Measurements from ENCODE around the gene GRID2. TPM values are rescaled to one million over a fixed set of nuclear protein-coding genes. Genes with fewer than 3 reads are reported as not detected.

The GRID2 gene
- total and polyA plus RNA-seq, 2 of the 4 experiments (the other 2 are of a cell fraction), result under 0.01 TPM; not detected in 1

- Histone ChIP-seq H3K27me3 (ENCODE audit: control insufficient read depth, insufficient read depth, low read length) (no peaks in the 10 kb centered on the region), H4K8ac (ENCODE audit: low read depth in 2 of 2, low read length in 2 of 2) (no peak overlapping the region), H3K36me3 (ENCODE audit: control insufficient read depth, insufficient read depth, low read length) (no peaks in the 10 kb centered on the region), H4K20me1 (ENCODE audit: insufficient read depth, low read length) (no peaks in the 10 kb centered on the region), H3K9ac (ENCODE audit: low read depth, low read length) (no peak overlapping the region), H2BK15ac (ENCODE audit: low read depth, low read length) (no peak overlapping the region), H3K4me3 (ENCODE audit: insufficient read depth, low read depth, low read length) (no peak overlapping the region), H3K79me1 (ENCODE audit: low read depth in 1 of 2, low read length in 2 of 2) (no peaks in the 10 kb centered on the region), H2BK5ac (ENCODE audit: low read depth, low read length, poor library complexity, severe bottlenecking) (no peak overlapping the region), H2BK120ac (ENCODE audit: low read depth, low read length) (no peak overlapping the region), H2AFZ (replicated peaks; ENCODE audit: low read length, poor library complexity) (no peak overlapping the region), H2BK20ac (ENCODE audit: low read depth, low read length) (no peak overlapping the region), H3K56ac (ENCODE audit: extremely low read depth, insufficient read depth, low read length) (no peak overlapping the region), H4K91ac (ENCODE audit: insufficient read depth, low read depth, low read length) (no peak overlapping the region), H4K5ac (ENCODE audit: low read depth, low read length) (no peak overlapping the region), H3K4me1 (ENCODE audit: control insufficient read depth, insufficient read depth, low read length) (no peaks in the 10 kb centered on the region), H3K23ac (ENCODE audit: low read depth, low read length) (no peak overlapping the region), H3K4ac (ENCODE audit: low read depth, low read length) (no peak overlapping the region), H3K9me3 (ENCODE audit: control insufficient read depth, insufficient read depth, low read length) (no peaks in the 10 kb centered on the region), H3K18ac (ENCODE audit: low read depth, low read length) (no peak overlapping the region), H3K9me1 (ENCODE audit: insufficient read depth, low read length) (no peaks in the 10 kb centered on the region), H2AK5ac (ENCODE audit: low read depth, low read length) (no peak overlapping the region), H2AK9ac (replicated peaks; ENCODE audit: low read depth, low read length, poor library complexity) (no peak overlapping the region), H3K14ac (replicated peaks; ENCODE audit: low read depth, low read length) (no peak overlapping the region), H3K27ac (ENCODE audit: insufficient read depth, low read length) (no peak overlapping the region), H3K4me2 (ENCODE audit: low read depth, low read length) (no peak overlapping the region)
- in situ Hi-C loops (cut with MboI; ENCODE audit: low sequenced_read_pairs) (no loop called here), dilution Hi-C loops (cut with HindIII; ENCODE audit: low sequenced_read_pairs, unreplicated experiment) (no loop called here), intact Hi-C loops (cut with micrococcal nuclease) (no loop called here)
- no CpG with 5 or more reads among the region's 1 CpG for WGBS, 2 experiments (ENCODE audit: extremely low coverage in 2 of 2, insufficient read length in 1 of 2)
- no TSS peak for BruUV-seq (replicated peaks)
- ATAC-seq (ENCODE audit: low read depth) (no peak), DNase-seq (no peak)
- POLR2A ChIA-PET (ENCODE audit: unreplicated experiment), result no interaction called here
- no peak for TF ChIP-seq MAZ (IDR thresholded peaks at IDR 0.05; ENCODE audit: borderline replicate concordance, low read depth, low read length)
- TF ChIP-seq RCOR1 (IDR thresholded peaks at IDR 0.05; ENCODE audit: insufficient replicate concordance, low read length), result no peak
- no peak for TF ChIP-seq POLR2A (IDR thresholded peaks at IDR 0.05; ENCODE audit: low read depth, low read length)
- TF ChIP-seq NFE2L2 (IDR thresholded peaks at IDR 0.05; ENCODE audit: low read depth, low read length), result no peak
- no peak for TF ChIP-seq MAFK (IDR thresholded peaks at IDR 0.05; ENCODE audit: low read depth, low read length)
- TF ChIP-seq RAD21 (IDR thresholded peaks at IDR 0.05; ENCODE audit: low read length), result no peak
- no peak for TF ChIP-seq MXI1 (IDR thresholded peaks at IDR 0.05; ENCODE audit: borderline replicate concordance, low read depth, low read length)
- TF ChIP-seq, protein P1, sequence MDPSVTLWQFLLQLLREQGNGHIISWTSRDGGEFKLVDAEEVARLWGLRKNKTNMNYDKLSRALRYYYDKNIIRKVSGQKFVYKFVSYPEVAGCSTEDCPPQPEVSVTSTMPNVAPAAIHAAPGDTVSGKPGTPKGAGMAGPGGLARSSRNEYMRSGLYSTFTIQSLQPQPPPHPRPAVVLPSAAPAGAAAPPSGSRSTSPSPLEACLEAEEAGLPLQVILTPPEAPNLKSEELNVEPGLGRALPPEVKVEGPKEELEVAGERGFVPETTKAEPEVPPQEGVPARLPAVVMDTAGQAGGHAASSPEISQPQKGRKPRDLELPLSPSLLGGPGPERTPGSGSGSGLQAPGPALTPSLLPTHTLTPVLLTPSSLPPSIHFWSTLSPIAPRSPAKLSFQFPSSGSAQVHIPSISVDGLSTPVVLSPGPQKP (IDR thresholded peaks at IDR 0.05; ENCODE audit: borderline replicate concordance, low read depth, low read length), result no peak
- CTCF ChIA-PET, result no interaction called here
Measured at GRCh38 chr4:92317047-92317446, 13.3 kb downstream of the GRID2 start.
